Activated T-helper 1 cell treated with anti-CD3 and anti-CD28 coated beads, Interleukin-12 subunit alpha, Interleukin-12 subunit beta, Interleukin-2, Interleukin-4 antibody, amounts not matched to agents 30 ng/mL and 10 ng/mL and 1 ng/mL, durations not matched to agents 14 hours and 24 hours and 36 hours (primary cell): Measurements from ENCODE around the gene CA10. TPM values are rescaled to one million over a fixed set of nuclear protein-coding genes. Genes with fewer than 3 reads are reported as not detected.

Experiments
- DNase-seq: peaks from one replicate; pipeline ENCODE4 v3.0.0; 2021; ENCODE audit warnings: low spot score
- H3K27ac Mint-ChIP-seq: one replicate; pipeline ENCODE4 v1.8.0; 2021; ENCODE audit warnings: mild to moderate bottlenecking, mixed read lengths
- H3K27me3 Mint-ChIP-seq: one replicate; pipeline ENCODE4 v1.8.0; 2022; ENCODE audit warnings: mild to moderate bottlenecking, moderate library complexity, mixed read lengths; ENCODE audit not compliant: insufficient read depth
- H3K36me3 Mint-ChIP-seq: one replicate; pipeline ENCODE4 v1.8.0; 2021; ENCODE audit warnings: low read depth, mixed read lengths
- H3K4me1 Mint-ChIP-seq: one replicate; pipeline ENCODE4 v1.8.0; 2021; ENCODE audit warnings: low read depth, mixed read lengths
- H3K4me3 Mint-ChIP-seq: one replicate; pipeline ENCODE4 v1.8.0; 2021; ENCODE audit warnings: mild to moderate bottlenecking, moderate library complexity, mixed read lengths
- H3K9me3 Mint-ChIP-seq: one replicate; pipeline ENCODE4 v1.8.0; 2021; ENCODE audit warnings: mixed read lengths
- intact Hi-C: fragments of 100-400 bp; cut with micrococcal nuclease; formaldehyde crosslinking; loops from one replicate; pipeline ENCODE4 v1.15.1; 2024
- total RNA-seq: library from RNA; stranded (reverse); gene quantifications from 2 replicates; pipeline ENCODE4 v1.2.3, GENCODE V29; 2022

CA10 gene
- total RNA-seq, 1 donor from 2014 or later = not detected

DNA sequence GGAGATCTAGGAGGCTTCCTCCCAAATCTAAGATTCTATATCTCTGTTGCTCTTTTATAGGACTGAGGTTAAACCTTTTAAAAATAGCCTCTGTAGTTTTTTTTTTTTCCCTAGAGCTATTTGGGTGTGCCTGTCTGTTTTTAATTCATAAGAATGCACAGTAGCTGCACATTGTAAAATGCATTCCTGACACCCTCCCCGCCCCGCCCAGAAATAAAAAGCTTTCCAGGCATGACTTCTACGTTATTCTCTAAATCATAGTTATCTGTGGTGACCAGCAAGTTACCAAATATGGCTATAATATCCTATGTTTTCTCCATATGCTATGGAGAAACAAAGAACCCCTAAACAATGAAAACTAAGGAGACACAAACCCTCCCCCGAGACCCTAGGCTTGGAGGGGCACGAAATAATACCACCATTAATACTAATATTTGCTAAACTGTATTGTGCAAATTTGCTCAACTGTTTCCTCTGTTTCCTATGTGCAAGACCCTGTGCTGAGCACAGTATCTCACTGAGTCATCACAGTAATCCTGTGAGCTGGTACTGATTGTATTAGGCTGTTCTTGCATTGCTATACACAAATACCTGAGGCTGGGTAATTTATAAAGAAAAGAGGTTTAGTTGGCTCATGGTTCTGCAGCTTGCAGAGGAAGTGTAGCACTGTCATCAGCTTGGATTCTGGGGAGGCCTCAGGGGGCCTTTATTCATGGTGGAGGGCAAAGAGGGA lies 388.3 kb downstream of the CA10 start:
- Mint-ChIP-seq H3K36me3 (no peaks in the 10 kb centered on the region), H3K9me3 (no peaks in the 10 kb centered on the region), H3K27ac (no peak overlapping the region), H3K4me3 (no peak overlapping the region), H3K27me3 (no peaks in the 10 kb centered on the region), H3K4me1 (peaks cover 6% of the 10 kb centered on the region)
- no peak for DNase-seq
- intact Hi-C loops = no loop called here

DNA sequence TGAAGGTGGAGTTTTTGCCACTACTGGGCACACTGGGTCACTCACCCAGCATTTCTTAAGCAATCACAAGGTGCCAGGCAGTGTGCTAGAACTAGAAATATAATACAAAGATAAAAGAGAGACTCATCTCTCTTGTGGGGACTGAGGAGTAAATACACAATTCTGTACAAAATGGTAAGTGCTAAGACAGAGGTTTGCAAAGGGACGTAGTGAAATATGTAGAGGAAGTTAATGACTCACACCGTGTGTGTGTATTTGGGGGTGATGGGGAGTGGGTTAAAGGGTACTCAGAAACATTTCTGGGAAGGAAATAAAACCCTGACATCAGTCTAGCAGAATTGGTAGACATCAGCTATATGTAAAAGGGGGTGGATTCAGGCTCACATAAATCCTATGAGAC lies 389.3 kb downstream of the CA10 start:
- intact Hi-C loops = no loop called here
- no peak overlapping the region for H3K4me3 Mint-ChIP-seq
- H3K9me3 Mint-ChIP-seq = no peaks in the 10 kb centered on the region
- peaks cover 6% of the 10 kb centered on the region for H3K4me1 Mint-ChIP-seq
- H3K27me3 Mint-ChIP-seq = peaks cover 1% of the 10 kb centered on the region
- no peak for DNase-seq
- H3K27ac Mint-ChIP-seq = no peak overlapping the region
- no peaks in the 10 kb centered on the region for H3K36me3 Mint-ChIP-seq

DNA sequence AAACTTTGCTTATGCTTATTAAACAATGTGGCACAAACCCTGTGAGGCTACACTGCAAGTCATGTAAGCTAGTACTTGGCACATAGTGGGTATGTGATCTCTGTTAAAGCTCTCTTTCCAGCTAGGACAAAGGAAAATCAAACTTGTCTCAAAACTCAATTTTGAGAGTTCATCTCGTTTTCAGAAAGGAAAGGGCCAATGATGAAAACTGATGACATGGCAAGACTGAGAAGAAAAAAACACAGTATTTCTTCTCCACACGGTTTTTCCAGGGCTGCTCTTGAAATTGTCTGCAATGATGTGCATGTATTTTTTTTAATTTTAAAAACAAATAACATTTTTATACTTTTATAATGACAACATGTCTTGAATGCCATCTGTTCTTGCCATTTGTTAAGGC lies 389.8 kb downstream of the CA10 start:
- Mint-ChIP-seq H3K27ac (no peak overlapping the region), H3K36me3 (no peaks in the 10 kb centered on the region), H3K4me3 (no peak overlapping the region)

DNA sequence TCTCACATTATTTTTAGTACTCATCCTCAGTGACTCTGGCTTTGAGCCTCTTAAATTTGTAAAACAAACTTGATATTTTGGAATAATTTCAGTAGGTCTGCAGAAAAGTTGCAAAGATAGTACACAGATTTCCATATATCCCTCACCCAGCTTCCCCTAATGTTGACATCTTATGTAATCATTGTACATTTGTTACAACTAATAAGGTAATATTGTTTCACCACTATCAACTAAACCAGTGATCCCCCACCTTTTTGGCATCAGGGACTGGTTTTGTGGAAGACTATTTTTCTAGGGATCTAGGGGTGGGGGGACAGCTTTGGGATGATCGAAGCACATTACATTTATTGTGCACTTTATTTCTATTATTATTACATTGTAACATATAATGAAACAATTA lies 391.2 kb downstream of the CA10 start:
- Mint-ChIP-seq H3K27me3 (peaks cover 6% of the 10 kb centered on the region), H3K4me1 (peaks cover 6% of the 10 kb centered on the region), H3K9me3 (no peaks in the 10 kb centered on the region), H3K36me3 (no peaks in the 10 kb centered on the region), H3K4me3 (no peak overlapping the region), H3K27ac (no peak overlapping the region)
- intact Hi-C loops = no loop called here
- DNase-seq = no peak

More for the DNA sequence above, 389.8 kb downstream of the CA10 start:
- intact Hi-C loops = no loop called here
- peaks cover 4% of the 10 kb centered on the region for H3K27me3 Mint-ChIP-seq
- H3K9me3 Mint-ChIP-seq = no peaks in the 10 kb centered on the region
- peaks cover 6% of the 10 kb centered on the region for H3K4me1 Mint-ChIP-seq
- no peak for DNase-seq

DNA sequence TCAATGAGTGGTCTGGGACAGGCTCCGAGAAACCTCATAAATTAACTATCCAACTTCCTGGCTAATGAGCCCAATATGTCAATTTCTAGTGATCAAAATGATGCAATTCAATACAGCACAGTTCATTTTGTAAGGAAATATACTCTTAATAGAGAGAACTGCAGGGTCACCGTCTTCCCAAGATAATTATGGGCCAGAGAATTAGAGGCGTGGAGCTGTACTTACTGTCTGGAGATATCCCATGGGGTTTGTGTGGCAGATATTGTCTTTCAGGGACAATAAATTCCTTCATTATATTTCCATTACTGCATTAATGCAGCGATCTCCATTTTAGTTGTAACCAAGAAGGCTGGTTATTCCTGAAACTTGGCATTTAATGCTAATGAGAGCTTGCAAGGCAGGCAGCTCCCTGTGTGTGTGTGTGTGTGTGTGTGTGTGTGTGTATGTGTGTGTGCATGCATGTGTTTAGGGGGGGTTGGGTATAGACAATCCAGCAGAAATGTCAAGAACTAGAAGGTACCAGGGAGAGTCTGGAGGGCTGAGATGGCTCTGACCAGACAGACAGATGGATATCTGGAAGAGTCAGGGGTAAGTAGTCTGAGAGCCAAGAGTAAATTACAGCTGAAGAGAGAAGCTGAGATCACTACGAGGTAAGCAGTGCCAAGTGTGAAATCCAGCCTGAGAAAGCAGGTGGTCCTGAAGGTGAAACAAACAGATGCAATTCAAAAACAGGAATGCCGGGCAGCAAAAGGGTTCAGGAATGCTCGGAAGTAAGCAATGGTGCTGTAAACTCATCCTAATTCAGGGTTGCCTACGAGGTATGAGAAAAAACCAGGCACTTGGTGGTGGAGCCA lies 393.0 kb downstream of the CA10 start:
- Mint-ChIP-seq H3K4me3 (no peak overlapping the region), H3K9me3 (no peaks in the 10 kb centered on the region), H3K27ac (no peak overlapping the region), H3K27me3 (peaks cover 12% of the 10 kb centered on the region), H3K36me3 (no peaks in the 10 kb centered on the region), H3K4me1 (peaks cover 6% of the 10 kb centered on the region)
- intact Hi-C loops = no loop called here
- DNase-seq = no peak

DNA sequence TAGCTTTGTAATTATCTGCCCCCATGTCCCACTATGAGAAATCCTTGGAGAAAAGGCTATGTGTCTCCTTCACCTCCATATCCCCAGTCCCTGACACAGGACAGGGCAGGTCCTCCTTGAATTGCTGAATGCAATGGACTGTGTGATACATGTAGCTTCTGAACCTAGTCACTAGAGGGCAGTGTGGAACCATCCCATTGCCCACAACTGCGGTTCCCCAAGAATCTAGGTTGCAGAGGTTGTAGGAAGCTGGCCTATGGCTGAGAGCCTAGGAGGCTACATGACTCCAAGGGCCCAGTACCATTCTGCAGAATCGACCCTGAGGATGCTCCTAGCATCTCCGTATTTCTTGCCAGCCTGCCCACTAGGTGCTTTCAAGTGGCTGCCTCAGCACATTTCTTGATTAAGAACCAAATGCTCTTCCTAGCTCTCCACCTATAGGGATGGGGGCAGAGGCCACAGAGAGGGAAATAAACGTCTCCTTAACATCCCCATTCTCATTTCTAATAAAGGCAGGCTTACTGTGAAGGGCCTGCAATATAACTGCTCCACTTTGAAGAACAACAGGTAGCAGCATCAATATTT lies 394.0 kb downstream of the CA10 start:
- Mint-ChIP-seq H3K36me3 (no peaks in the 10 kb centered on the region), H3K27me3 (peaks cover 12% of the 10 kb centered on the region), H3K9me3 (no peaks in the 10 kb centered on the region), H3K27ac (no peak overlapping the region), H3K4me3 (no peak overlapping the region), H3K4me1 (peaks cover 5% of the 10 kb centered on the region)
- intact Hi-C loops = loop anchor here (1.0 kb wide), 1 partner anchor 342 kb away; no protein-coding TSS in a partner anchor
- DNase-seq = peak; percentile 29

DNA sequence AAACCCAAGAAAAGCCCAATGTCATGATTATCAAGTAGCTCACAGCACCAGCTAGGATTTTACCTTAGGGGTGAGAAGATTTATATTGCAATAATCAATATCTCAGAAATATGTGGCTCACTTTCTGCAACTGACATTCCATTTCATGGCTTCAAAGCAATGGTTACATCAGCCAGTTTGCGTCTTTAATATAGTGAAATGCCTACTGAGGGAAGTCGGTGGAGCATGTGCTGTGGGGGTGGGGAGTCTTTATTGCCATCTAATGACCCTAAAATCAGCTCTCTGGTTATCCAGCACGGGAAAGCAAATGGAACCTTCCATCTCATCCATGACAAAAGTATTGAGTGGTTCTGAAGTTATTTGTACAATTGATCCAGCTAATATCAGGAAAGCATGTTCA lies 395.5 kb downstream of the CA10 start:
- Mint-ChIP-seq H3K27ac (no peak overlapping the region), H3K27me3 (peaks cover 12% of the 10 kb centered on the region), H3K9me3 (no peaks in the 10 kb centered on the region), H3K4me1 (no peaks in the 10 kb centered on the region), H3K36me3 (no peaks in the 10 kb centered on the region), H3K4me3 (no peak overlapping the region)
- intact Hi-C loops = no loop called here
- no peak for DNase-seq

DNA sequence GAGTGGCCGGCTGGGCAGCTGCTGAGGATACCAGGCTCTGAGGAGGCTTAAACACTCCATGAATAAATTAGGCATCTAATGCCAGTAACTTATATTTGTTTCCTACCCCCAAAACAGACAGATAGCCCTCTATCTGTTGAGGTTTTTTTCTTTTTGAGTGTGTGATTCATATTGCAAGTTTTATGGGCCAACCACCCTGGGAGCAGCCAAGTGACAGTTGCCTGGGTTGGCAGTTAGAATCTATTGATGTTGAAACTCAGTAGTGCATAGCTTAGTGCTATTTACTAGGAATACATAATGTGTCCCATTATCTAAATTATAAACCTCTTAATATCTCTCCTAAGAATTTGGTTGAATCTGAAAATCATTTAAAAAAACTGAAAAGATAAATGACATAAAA lies 397.4 kb downstream of the CA10 start:
- intact Hi-C loops = no loop called here
- DNase-seq = no peak

DNA sequence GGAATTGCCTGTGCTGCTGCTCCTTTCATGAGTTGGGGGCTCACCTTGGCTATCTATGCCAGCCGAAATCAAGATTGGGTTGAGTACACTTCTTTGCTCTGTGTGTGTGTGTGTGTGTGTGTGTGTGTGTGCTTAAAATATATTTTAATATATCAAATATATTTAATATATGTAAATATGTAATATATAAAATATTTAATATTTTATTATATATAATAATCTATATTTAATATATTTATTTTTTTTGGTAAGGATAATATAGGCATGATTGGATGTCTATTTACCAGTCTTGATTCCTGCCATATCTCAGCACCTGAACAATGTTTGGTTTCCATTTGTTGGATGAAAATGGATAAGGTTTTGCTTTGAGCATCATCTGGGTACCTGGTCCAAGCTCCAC lies 399.3 kb downstream of the CA10 start:
- intact Hi-C loops = no loop called here

More for the DNA sequence above, 397.4 kb downstream of the CA10 start:
- Mint-ChIP-seq H3K4me1 (no peaks in the 10 kb centered on the region), H3K27ac (no peak overlapping the region), H3K27me3 (peaks cover 12% of the 10 kb centered on the region), H3K9me3 (no peaks in the 10 kb centered on the region), H3K4me3 (no peak overlapping the region), H3K36me3 (no peaks in the 10 kb centered on the region)

DNA sequence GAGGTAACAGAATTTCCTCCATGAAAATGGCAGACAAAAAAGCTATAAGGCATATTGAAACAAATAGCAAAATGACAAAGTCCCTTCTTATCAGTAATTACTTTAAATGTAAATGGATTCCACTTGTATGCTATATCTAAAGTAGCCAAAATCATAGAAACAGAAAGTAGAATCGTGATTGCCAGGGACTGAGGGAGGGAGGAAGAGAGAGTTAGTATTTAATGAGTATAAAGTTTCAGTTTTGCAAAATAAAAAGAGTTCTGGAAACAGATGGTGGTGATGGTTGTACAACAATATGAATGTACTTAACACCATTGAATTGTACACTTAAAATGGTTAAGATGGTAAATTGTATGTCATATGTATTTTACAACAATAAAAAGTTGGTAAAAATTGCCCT lies 407.4 kb downstream of the CA10 start:
- Mint-ChIP-seq H3K27me3 (no peaks in the 10 kb centered on the region), H3K4me3 (no peak overlapping the region), H3K36me3 (no peaks in the 10 kb centered on the region), H3K27ac (no peak overlapping the region), H3K4me1 (no peaks in the 10 kb centered on the region), H3K9me3 (no peaks in the 10 kb centered on the region)
- no peak for DNase-seq
- intact Hi-C loops = no loop called here

More for the DNA sequence above, 399.3 kb downstream of the CA10 start:
- peaks cover 11% of the 10 kb centered on the region for H3K27me3 Mint-ChIP-seq
- no peak overlapping the region for H3K27ac Mint-ChIP-seq
- H3K36me3 Mint-ChIP-seq = no peaks in the 10 kb centered on the region
- H3K4me1 Mint-ChIP-seq = no peaks in the 10 kb centered on the region
- H3K9me3 Mint-ChIP-seq = no peaks in the 10 kb centered on the region
- no peak overlapping the region for H3K4me3 Mint-ChIP-seq
- DNase-seq = no peak

DNA sequence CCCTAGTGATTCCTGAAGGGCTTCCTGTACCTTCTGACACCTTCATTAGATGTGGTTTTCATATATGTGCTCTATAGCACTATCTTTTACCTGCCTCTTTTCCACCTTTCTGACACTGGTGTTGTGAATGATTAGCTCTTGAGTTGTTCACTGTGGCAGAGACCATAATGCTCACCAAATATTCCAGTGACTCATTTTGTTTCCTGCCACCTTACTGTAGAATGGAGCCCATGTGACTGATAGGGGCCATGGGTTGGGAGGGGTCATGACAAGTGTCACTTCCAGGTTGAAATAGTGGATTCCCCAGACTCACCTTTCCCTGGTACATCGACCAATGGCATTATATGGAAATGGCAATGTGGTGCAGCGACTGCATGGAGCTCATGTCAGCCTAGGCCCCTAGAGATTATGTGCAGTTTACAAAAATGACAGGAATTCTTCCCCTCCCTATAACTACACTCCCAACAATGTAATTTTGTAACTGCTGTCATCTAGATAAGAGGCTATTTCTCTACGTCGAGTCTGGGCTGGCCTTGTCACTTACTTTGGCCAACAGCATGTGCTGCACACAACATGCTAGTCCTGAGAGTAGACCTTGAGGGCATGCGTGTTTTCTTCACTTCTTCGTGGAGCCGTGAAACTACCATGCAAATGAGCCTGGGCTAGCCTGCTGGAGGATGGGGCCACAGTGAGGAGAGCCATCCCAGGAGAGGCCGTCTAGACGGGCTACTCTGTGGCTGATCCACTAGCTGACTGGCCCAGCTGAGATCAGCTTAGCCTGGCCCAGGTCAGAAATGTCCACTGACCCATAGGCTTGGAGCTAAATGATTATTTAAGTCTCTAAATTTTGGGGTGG lies 409.5 kb downstream of the CA10 start:
- Mint-ChIP-seq H3K4me3 (no peak overlapping the region), H3K27ac (no peak overlapping the region), H3K4me1 (no peaks in the 10 kb centered on the region), H3K9me3 (no peaks in the 10 kb centered on the region), H3K36me3 (no peaks in the 10 kb centered on the region), H3K27me3 (no peaks in the 10 kb centered on the region)
- intact Hi-C loops = no loop called here
- no peak for DNase-seq

DNA sequence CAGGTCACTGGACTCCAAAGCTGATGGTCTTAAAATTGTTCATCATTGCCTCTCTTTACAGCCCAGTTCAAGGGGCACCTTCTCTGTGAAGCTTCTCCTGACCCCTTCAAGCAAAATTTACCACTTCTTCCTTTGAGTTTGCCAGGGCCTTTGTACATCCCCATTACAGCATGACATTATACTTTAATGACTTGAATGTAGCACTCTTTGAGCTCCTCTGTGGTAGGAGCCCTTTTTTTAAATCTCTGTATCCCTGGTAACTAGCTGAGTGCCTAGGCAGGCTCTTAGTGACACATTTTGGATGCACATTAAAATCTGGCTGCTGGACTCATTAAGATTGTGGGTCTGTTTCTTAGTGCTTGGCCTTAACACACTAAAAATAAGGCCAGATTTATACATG lies 412.1 kb downstream of the CA10 start:
- intact Hi-C loops = no loop called here
- Mint-ChIP-seq H3K36me3 (no peaks in the 10 kb centered on the region), H3K27ac (no peak overlapping the region), H3K9me3 (no peaks in the 10 kb centered on the region), H3K4me3 (no peak overlapping the region), H3K4me1 (no peaks in the 10 kb centered on the region), H3K27me3 (peaks cover 2% of the 10 kb centered on the region)
- no peak for DNase-seq
